Upper lobe of right lung (tissue), 1 donor: Measurements from ENCODE around the gene ABCC3. TPM values are rescaled to one million over a fixed set of nuclear protein-coding genes. Genes with fewer than 3 reads are reported as not detected.
A peak's percentile ranks its signal among the peaks of the same experiment; 100 is the strongest.

Experiments used
- ATAC-seq: fragments of 200-7000 bp; cut with Tn5 transposase; one replicate; pipeline ENCODE4 v1.9.1; 2020; ENCODE audit warnings: mild to moderate bottlenecking, moderate library complexity
- DNase-seq: peaks from one replicate; pipeline ENCODE4 v3.0.0-alpha.2; 2020
- H3K27ac ChIP-seq: fragments of 200-600 bp; one replicate; pipeline ENCODE4 v1.8.0; 2022
- H3K27me3 ChIP-seq: fragments of 200-600 bp; one replicate; pipeline ENCODE4 v1.8.0; 2022; ENCODE audit warnings: mild to moderate bottlenecking
- H3K36me3 ChIP-seq: fragments of 200-600 bp; one replicate; pipeline ENCODE4 v1.8.0; 2022
- H3K4me1 ChIP-seq: fragments of 200-600 bp; one replicate; pipeline ENCODE4 v1.8.0; 2022
- H3K4me3 ChIP-seq: fragments of 200-600 bp; one replicate; pipeline ENCODE4 v1.8.0; 2022; ENCODE audit warnings: mild to moderate bottlenecking
- H3K9me3 ChIP-seq: fragments of 200-600 bp; one replicate; pipeline ENCODE4 v1.8.0; 2022
- intact Hi-C: fragments of 100-400 bp; cut with DNase I; formaldehyde crosslinking; loops from one replicate; pipeline ENCODE4 v1.11.0; 2022
- total RNA-seq: library from RNA; stranded (reverse); fragmentation: NEBNext Ultra II Directional; extraction: Animal tissue kit (Norgen Biotek cat#: 25700); gene quantifications from one replicate; pipeline ENCODE4 v1.2.1, GENCODE V29; 2021
- TF ChIP-seq, protein P1 (sequence below): fragments of 200-600 bp; IDR thresholded peaks from one replicate; pipeline ENCODE4 v1.8.0; 2022; ENCODE audit warnings: antibody characterized with exemption
- donor health status: DM: no; HTN: yes; CAD: no; lungs with severe emphysema.

Gene ABCC3
- total RNA-seq, 1 donor from 2014 or later: 65.4 TPM

DNA sequence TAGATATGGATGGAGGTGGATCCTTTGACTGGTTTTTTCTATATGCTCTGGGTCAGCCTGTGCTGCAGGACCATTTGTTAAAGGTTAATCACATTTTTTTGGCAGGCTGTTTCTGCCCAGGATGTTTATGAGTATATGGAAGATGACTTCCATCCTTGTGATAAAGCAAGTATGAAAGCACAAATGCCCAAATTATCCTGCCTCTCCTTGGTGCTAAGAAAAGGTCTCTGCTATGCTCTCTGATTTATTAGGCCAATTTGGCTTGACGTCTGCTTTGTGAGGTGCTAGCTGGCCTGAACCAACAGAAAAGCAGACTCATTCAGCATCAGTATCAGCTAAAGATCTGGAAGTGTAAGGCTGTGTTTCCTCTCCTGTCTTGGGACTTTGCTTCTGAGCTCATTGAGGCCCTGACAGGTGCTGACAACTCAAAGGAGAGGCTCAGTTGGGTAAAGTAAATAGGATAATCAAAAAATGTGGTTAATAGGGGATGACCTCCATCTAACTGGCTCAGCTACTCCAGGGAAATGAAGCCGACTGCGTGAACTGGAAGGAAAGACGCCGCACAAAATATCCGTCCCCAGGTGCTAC, 57.9 kb downstream of the ABCC3 start:
- Histone ChIP-seq H3K36me3 (peaks cover 55% of the 10 kb centered on the region), H3K4me1 (peaks cover 30% of the 10 kb centered on the region), H3K27ac (no peak overlapping the region), H3K4me3 (no peak overlapping the region), H3K27me3 (no peaks in the 10 kb centered on the region), H3K9me3 (no peaks in the 10 kb centered on the region)
- TF ChIP-seq, protein P1, sequence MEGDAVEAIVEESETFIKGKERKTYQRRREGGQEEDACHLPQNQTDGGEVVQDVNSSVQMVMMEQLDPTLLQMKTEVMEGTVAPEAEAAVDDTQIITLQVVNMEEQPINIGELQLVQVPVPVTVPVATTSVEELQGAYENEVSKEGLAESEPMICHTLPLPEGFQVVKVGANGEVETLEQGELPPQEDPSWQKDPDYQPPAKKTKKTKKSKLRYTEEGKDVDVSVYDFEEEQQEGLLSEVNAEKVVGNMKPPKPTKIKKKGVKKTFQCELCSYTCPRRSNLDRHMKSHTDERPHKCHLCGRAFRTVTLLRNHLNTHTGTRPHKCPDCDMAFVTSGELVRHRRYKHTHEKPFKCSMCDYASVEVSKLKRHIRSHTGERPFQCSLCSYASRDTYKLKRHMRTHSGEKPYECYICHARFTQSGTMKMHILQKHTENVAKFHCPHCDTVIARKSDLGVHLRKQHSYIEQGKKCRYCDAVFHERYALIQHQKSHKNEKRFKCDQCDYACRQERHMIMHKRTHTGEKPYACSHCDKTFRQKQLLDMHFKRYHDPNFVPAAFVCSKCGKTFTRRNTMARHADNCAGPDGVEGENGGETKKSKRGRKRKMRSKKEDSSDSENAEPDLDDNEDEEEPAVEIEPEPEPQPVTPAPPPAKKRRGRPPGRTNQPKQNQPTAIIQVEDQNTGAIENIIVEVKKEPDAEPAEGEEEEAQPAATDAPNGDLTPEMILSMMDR: no peak
- ATAC-seq: no peak
- intact Hi-C loops: loop anchor here (5.0 kb wide), 1 partner anchor 130 kb away; the partner anchor contains the start of gene CACNA1G
- DNase-seq: no peak

DNA sequence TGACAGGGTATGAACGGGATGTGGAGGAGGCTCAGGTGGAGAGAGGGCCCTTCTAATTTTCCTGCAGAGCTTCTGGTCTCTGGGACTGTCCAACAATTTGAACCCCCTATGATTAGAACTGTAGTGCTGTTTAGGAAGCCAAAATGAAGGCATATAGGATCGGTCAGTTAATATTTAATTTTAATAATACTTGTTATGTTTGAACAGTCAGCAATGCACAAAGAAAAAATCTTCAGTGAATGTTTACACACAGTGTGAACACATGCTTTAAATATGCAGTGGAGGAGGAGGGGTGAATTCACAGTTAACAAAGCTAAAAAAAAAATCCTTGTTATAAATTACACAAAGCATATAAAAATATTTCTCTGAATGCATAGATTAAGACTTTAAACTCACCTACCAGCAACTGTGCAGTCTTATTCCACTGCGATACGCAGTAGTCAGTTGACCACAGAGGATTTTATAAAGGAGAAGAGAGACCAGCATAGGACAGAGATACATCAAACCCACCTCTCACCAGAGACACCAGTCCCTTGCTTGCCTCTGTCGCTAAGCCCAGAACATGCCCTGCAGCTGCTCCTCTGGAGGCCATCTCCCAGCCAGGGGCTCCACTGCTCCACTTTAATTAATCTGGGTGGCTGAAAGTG, 58.5 kb downstream of the ABCC3 start:
- H3K4me1 ChIP-seq: peaks cover 30% of the 10 kb centered on the region
- peak overlapping the region; percentile 15 for H3K27ac ChIP-seq
- no peaks in the 10 kb centered on the region for H3K9me3 ChIP-seq
- ATAC-seq: peak; percentile 64
- H3K4me3 ChIP-seq: no peak overlapping the region
- intact Hi-C loops: loop anchor here (5.0 kb wide), 1 partner anchor 131 kb away; the partner anchor contains the start of gene CACNA1G
- H3K36me3 ChIP-seq: peaks cover 61% of the 10 kb centered on the region
- peak; percentile 27 for DNase-seq
- TF ChIP-seq, protein P1: no peak
- no peaks in the 10 kb centered on the region for H3K27me3 ChIP-seq

DNA sequence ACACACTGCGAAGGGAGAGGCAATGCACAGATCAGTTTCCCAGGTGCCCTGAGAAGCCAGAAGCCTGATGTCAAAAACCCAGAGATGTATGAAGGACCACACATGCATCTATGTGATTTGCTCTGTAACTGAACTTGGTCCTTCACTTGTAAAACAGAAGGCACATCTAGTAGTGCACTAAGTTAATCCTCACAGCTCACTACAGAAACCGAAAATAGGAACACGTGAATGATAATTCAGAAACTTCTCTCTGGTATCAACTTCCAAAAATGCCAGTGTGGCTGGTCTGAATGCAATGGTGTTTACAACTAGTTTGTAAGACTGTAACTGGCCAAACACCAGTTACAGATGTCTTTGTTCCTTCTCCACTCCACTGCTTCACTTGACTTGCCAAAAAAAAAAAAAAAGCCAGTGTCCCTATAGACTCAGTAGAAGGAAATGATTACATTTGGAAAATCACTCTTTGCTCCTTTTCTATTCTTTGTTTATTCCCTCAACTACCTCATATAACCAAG, 61.7 kb downstream of the ABCC3 start:
- no peaks in the 10 kb centered on the region for H3K27me3 ChIP-seq

DNA sequence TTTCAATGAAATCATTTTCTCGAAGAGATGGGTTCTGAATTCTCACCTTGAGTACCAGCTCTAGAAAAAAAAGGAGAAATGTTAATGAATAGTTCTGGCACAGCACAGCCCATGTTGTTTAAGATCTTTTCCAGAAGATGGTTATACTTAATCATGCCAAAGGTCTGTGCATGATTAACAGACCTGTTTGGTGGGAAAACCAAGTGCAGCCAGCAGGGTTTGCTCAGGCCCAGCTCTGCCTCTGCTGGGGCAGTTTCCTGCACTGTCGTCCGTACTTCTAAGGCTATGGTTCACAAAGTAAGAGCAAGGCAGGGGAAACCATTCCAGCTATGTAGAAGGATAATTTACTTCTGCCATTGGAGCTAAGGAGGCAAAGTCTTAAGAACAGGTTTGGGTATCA, 62.4 kb downstream of the ABCC3 start:
- ATAC-seq (no peak), DNase-seq (peak; percentile 6)
- TF ChIP-seq, protein P1: no peak
- Histone ChIP-seq H3K27me3 (no peaks in the 10 kb centered on the region), H3K4me3 (no peak overlapping the region), H3K27ac (no peak overlapping the region), H3K36me3 (peaks cover 81% of the 10 kb centered on the region), H3K4me1 (peaks cover 10% of the 10 kb centered on the region), H3K9me3 (no peaks in the 10 kb centered on the region)
- intact Hi-C loops: no loop called here

More for the DNA sequence above, 61.7 kb downstream of the ABCC3 start:
- Histone ChIP-seq H3K27ac (no peak overlapping the region), H3K9me3 (no peaks in the 10 kb centered on the region), H3K36me3 (peaks cover 85% of the 10 kb centered on the region), H3K4me1 (peaks cover 16% of the 10 kb centered on the region), H3K4me3 (no peak overlapping the region)
- ATAC-seq: no peak
- intact Hi-C loops: no loop called here
- no peak for DNase-seq
- TF ChIP-seq, protein P1: no peak

DNA sequence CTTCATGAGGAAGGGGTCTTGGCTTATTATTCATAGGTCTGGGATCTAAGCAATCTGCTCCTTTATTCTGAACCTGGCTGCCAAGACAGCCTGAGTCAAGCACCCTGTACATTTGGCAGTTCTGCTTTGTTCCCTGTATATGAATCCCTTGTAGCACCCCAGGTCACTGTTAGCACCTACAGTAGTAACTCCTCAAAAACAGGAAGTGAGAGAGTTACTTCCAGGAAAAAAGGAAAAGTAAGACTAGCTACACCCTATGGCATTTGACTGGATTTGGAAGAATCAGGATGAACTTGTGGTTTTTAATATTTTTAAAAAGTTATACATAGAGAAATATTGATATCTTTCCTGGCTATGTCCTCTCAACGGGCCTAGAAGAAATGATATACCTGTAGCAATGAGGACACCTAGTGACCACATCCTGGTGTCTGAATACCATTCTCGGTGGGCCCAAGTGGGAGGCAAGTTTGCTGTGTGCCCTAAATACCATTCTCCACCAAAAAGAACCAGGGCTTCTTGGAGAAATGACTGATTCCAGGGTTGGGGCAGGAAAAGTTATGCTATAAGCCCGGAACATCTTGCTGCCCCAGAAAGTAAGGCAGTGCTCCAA, 63.1 kb downstream of the ABCC3 start:
- no peak for ATAC-seq
- Histone ChIP-seq H3K4me3 (no peak overlapping the region), H3K27me3 (no peaks in the 10 kb centered on the region), H3K4me1 (peaks cover 8% of the 10 kb centered on the region), H3K27ac (no peak overlapping the region), H3K36me3 (peaks cover 75% of the 10 kb centered on the region), H3K9me3 (no peaks in the 10 kb centered on the region)
- TF ChIP-seq, protein P1: no peak
- intact Hi-C loops: no loop called here
- DNase-seq: no peak
